Measurements from ENCODE around the gene LEP. TPM values are rescaled to one million over a fixed set of nuclear protein-coding genes. Genes with fewer than 3 reads are reported as not detected.

Gene LEP
- total RNA-seq, 1 donor from 2014 or later = not detected

GRCh38 chr7:128210590-128211570 lies 30.2 kb upstream of the LEP start:
- TF ChIP-seq CTCF (conservative IDR thresholded peaks at IDR 0.05; ENCODE audit: low read depth, low read length) = no peak
- DNase-seq (ENCODE audit: low read depth) = no peak

GRCh38 chr7:128211626-128212025 lies 29.5 kb upstream of the LEP start:
- DNase-seq (ENCODE audit: low read depth) = no peak
- no peak for TF ChIP-seq CTCF (conservative IDR thresholded peaks at IDR 0.05; ENCODE audit: low read depth, low read length)

More at GRCh38 chr7:128210590-128211570, 30.2 kb upstream of the LEP start:
- H3K4me3 ChIP-seq (ENCODE audit: low read depth, low read length) = no peak overlapping the region

GRCh38 chr7:128214463-128214862 lies 26.6 kb upstream of the LEP start:
- no peak overlapping the region for H3K4me3 ChIP-seq (ENCODE audit: low read depth, low read length)
- no peak for TF ChIP-seq CTCF (conservative IDR thresholded peaks at IDR 0.05; ENCODE audit: low read depth, low read length)
- DNase-seq (ENCODE audit: low read depth) = no peak

More at GRCh38 chr7:128211626-128212025, 29.5 kb upstream of the LEP start:
- H3K4me3 ChIP-seq (ENCODE audit: low read depth, low read length) = no peak overlapping the region

- DNase-seq (ENCODE audit: low read depth) = no peak
- TF ChIP-seq CTCF (conservative IDR thresholded peaks at IDR 0.05; ENCODE audit: low read depth, low read length) = no peak
- H3K4me3 ChIP-seq (ENCODE audit: low read depth, low read length) = no peak overlapping the region
These were observed 25.8 kb upstream of the LEP start for GRCh38 chr7:128215281-128215680.

- no peak for TF ChIP-seq CTCF (conservative IDR thresholded peaks at IDR 0.05; ENCODE audit: low read depth, low read length)
- DNase-seq (ENCODE audit: low read depth) = no peak
- H3K4me3 ChIP-seq (ENCODE audit: low read depth, low read length) = no peak overlapping the region
These were observed 25.3 kb upstream of the LEP start for GRCh38 chr7:128215739-128216138.

- H3K4me3 ChIP-seq (ENCODE audit: low read depth, low read length) = no peak overlapping the region
- no peak for DNase-seq (ENCODE audit: low read depth)
- TF ChIP-seq CTCF (conservative IDR thresholded peaks at IDR 0.05; ENCODE audit: low read depth, low read length) = no peak
These were observed 23.9 kb upstream of the LEP start for GRCh38 chr7:128217030-128217805.

All from epithelial cell of proximal tubule (primary cell).